ENCODE measurements around the gene KRT73. TPM values are rescaled to one million over a fixed set of nuclear protein-coding genes. Genes with fewer than 3 reads are reported as not detected.

KRT73 gene
- total and polyA plus RNA-seq, 2 donors, result 0.11 TPM; not detected in 1

DNA sequence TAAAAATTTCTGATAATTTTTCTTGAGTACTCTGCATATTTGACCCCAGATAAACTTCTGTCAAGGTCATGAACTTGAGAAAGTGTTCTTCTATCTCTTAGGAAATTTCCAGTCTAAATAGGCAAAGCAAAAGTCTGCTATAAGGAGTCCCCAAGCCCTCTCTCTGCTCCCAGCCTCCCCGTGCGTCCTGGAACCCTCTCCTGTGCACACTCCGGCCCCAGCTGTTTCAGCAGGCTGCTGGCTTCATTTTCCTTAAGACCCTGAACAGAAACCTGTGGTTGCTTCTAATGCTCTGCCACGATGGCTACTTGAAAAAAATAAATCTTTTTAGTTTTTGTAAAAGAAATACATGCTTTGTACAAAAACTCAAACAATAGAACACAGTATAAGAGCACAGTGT is 18.9 kb upstream of the KRT73 start:
- Histone ChIP-seq H3K27ac (ENCODE audit: low read depth) (no peak overlapping the region), H3K4me3 (ENCODE audit: low read depth, low read length) (no peak overlapping the region), H3K4me1 (ENCODE audit: insufficient read depth) (no peaks in the 10 kb centered on the region), H3K36me3 (ENCODE audit: insufficient read depth) (no peaks in the 10 kb centered on the region)
- no peak for DNase-seq (ENCODE audit: extremely low spot score)
- WGBS, result 74% methylated on average over 4 of the region's 4 CpGs

- no peak for DNase-seq (ENCODE audit: extremely low spot score)
- no peak overlapping the region for H3K4me3 ChIP-seq (ENCODE audit: low read depth, low read length)
- H3K27ac ChIP-seq (ENCODE audit: low read depth), result no peak overlapping the region
- H3K4me1 ChIP-seq (ENCODE audit: insufficient read depth), result no peaks in the 10 kb centered on the region
- H3K36me3 ChIP-seq (ENCODE audit: insufficient read depth), result no peaks in the 10 kb centered on the region
- WGBS, result 70% methylated on average over 5 of the region's 5 CpGs
These were observed 18.4 kb upstream of the KRT73 start for GRCh38 chr12:52636592-52637258.

DNA sequence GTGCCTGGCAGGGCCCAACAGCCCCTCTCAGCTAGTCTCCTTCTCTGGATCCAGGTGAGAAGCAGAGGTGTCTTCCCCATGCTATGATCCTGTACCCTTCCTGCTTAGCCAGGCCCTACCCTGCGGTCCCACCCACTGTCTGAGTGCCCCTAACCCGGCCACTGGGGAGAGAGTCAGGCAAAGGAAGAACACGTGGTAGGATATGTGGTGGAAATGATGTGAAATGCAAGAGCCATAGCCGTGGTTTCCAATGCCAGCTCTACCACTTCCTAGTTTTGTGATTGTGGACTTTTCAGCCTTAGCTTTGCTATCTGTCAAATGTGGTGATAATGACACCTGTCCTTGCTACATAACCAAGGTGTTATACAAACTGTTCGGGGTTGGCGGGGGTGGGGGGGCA is 17.8 kb upstream of the KRT73 start:
- DNase-seq (ENCODE audit: extremely low spot score), result no peak
- H3K4me3 ChIP-seq (ENCODE audit: low read depth, low read length), result no peak overlapping the region
- no peaks in the 10 kb centered on the region for H3K36me3 ChIP-seq (ENCODE audit: insufficient read depth)
- 76% methylated on average over 6 of the region's 6 CpGs for WGBS
- no peak overlapping the region for H3K27ac ChIP-seq (ENCODE audit: low read depth)
- no peaks in the 10 kb centered on the region for H3K4me1 ChIP-seq (ENCODE audit: insufficient read depth)

- no peaks in the 10 kb centered on the region for H3K36me3 ChIP-seq (ENCODE audit: insufficient read depth)
- no peak for DNase-seq (ENCODE audit: extremely low spot score)
- 63% methylated on average over 7 of the region's 7 CpGs for WGBS
These were observed 16.1 kb upstream of the KRT73 start for GRCh38 chr12:52634266-52635056.

DNA sequence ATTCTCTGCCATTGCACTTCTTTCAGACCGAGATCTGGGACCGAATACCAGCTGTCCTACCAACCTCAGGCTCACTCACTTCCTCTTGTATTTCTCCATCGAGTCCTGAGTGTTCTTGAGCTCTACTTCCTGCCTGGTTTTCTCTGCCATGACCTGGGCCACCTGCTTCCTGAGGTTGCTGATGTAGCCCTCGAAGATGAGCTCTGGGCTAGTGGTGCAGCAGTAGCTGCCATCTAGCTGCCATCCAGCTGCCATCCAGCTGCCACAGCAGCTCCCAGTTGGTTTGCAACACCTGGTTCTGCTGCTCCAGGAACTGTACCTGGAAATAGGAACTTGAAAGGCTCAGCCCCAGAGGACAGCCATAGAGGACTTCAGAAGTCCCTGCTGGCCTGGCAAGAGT is 15.0 kb upstream of the KRT73 start:
- no peak for DNase-seq (ENCODE audit: extremely low spot score)
- Histone ChIP-seq H3K4me1 (ENCODE audit: insufficient read depth) (no peaks in the 10 kb centered on the region), H3K27ac (ENCODE audit: low read depth) (no peak overlapping the region), H3K4me3 (ENCODE audit: low read depth, low read length) (no peak overlapping the region), H3K36me3 (ENCODE audit: insufficient read depth) (no peaks in the 10 kb centered on the region)
- WGBS, result 56% methylated on average over 4 of the region's 4 CpGs

More at GRCh38 chr12:52634266-52635056, 16.1 kb upstream of the KRT73 start:
- Histone ChIP-seq H3K4me3 (ENCODE audit: low read depth, low read length) (no peak overlapping the region), H3K4me1 (ENCODE audit: insufficient read depth) (no peaks in the 10 kb centered on the region), H3K27ac (ENCODE audit: low read depth) (no peak overlapping the region)

- 50% methylated on average over 4 of the region's 4 CpGs for WGBS
- no peak for DNase-seq (ENCODE audit: extremely low spot score)
These were observed 14.3 kb upstream of the KRT73 start for GRCh38 chr12:52632656-52633055.

DNA sequence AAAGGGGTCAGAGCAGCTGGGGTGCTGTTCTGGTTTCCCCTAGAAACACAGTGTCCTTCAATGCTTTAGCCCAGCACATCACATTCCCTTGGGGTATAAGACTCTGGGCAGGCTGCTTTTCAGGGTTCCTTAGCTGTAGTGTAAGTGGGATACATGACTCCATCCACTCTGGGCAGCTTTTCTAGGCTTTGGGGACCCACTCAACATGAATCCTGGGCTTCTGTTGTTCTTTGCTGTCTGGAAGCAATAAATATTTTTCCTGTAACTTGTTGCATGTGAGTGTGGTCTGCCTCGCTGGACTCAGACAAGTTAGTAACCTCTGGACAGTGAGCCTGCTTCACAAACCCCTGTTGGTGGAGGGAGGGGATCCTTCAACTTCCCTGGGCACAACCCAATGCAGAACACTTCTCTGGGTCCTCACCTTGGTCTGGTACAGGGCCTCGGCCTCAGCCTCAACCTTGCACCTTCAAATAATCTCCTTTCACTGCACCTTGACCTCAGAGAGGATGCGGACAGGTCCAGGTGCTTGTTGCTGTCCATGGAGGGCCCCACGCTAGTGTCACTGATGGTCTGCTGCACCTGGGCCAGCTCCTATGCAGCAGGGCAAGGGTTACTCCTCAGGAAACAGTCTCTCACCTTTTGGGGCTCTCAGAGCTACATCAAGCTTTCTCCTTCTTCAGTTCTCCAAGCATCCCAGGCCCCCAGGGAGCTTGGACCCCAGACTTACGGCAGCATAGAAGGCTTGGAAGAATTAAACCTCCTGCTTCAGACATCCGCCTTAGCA is 13.5 kb upstream of the KRT73 start:
- H3K4me1 ChIP-seq (ENCODE audit: insufficient read depth), result no peaks in the 10 kb centered on the region
- 79% methylated on average over 6 of the region's 6 CpGs for WGBS
- H3K36me3 ChIP-seq (ENCODE audit: insufficient read depth), result no peaks in the 10 kb centered on the region
- H3K4me3 ChIP-seq (ENCODE audit: low read depth, low read length), result no peak overlapping the region
- no peak overlapping the region for H3K27ac ChIP-seq (ENCODE audit: low read depth)
- DNase-seq (ENCODE audit: extremely low spot score), result no peak

More at GRCh38 chr12:52632656-52633055, 14.3 kb upstream of the KRT73 start:
- Histone ChIP-seq H3K4me1 (ENCODE audit: insufficient read depth) (no peaks in the 10 kb centered on the region), H3K36me3 (ENCODE audit: insufficient read depth) (no peaks in the 10 kb centered on the region), H3K27ac (ENCODE audit: low read depth) (no peak overlapping the region), H3K4me3 (ENCODE audit: low read depth, low read length) (no peak overlapping the region)

- Histone ChIP-seq H3K4me1 (ENCODE audit: insufficient read depth) (no peaks in the 10 kb centered on the region), H3K36me3 (ENCODE audit: insufficient read depth) (no peaks in the 10 kb centered on the region), H3K4me3 (ENCODE audit: low read depth, low read length) (no peak overlapping the region), H3K27ac (ENCODE audit: low read depth) (no peak overlapping the region)
- WGBS, result 66% methylated on average over 4 of the region's 4 CpGs
- DNase-seq (ENCODE audit: extremely low spot score), result no peak
These were observed 12.9 kb upstream of the KRT73 start for GRCh38 chr12:52631264-52631663.

DNA sequence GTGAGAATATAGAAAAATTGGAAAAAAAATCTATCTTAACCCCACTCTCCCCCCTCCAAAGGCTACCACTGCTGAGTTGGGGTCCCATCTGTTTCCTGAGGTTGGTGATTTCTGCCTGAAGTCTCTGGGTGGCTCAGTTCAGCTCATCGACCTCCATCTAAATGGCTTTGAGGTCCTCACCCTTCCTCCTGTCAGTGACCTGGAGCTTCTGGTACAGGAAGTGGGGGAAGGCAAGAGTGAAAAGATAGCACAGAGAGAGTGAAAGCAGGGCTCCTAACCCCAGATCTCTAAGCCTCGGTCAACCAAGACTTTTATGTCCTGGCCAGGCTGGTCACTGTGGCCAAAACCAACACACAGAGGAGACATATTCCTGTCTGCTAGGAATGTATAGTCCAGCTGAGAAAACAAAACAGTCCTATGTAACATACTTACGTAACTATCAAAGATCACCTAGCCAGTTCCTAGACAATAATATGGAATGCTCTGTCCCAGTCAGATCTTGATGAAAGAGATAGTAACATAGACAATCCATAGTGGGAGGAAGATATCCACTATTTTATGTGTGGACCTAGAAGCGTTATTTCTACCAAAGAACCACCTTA is 12.3 kb upstream of the KRT73 start:
- WGBS, result 80% methylated on average over 4 of the region's 4 CpGs
- Histone ChIP-seq H3K4me1 (ENCODE audit: insufficient read depth) (no peaks in the 10 kb centered on the region), H3K27ac (ENCODE audit: low read depth) (no peak overlapping the region), H3K4me3 (ENCODE audit: low read depth, low read length) (no peak overlapping the region), H3K36me3 (ENCODE audit: insufficient read depth) (no peaks in the 10 kb centered on the region)
- DNase-seq (ENCODE audit: extremely low spot score), result no peak

- Histone ChIP-seq H3K36me3 (ENCODE audit: insufficient read depth) (no peaks in the 10 kb centered on the region), H3K4me1 (ENCODE audit: insufficient read depth) (no peaks in the 10 kb centered on the region), H3K27ac (ENCODE audit: low read depth) (no peak overlapping the region), H3K4me3 (ENCODE audit: low read depth, low read length) (no peak overlapping the region)
- 85% methylated on average over 7 of the region's 7 CpGs for WGBS
- no peak for DNase-seq (ENCODE audit: extremely low spot score)
These were observed 11.7 kb upstream of the KRT73 start for GRCh38 chr12:52630008-52630500.

GRCh38 chr12:52629281-52630007 is 11.1 kb upstream of the KRT73 start:
- no peak for DNase-seq (ENCODE audit: extremely low spot score)
- H3K4me3 ChIP-seq (ENCODE audit: low read depth, low read length), result no peak overlapping the region
- 90% methylated on average over 12 of the region's 12 CpGs for whole genome bisulfite sequencing
- no peaks in the 10 kb centered on the region for H3K4me1 ChIP-seq (ENCODE audit: insufficient read depth)
- no peaks in the 10 kb centered on the region for H3K36me3 ChIP-seq (ENCODE audit: insufficient read depth)
- H3K27ac ChIP-seq (ENCODE audit: low read depth), result no peak overlapping the region

DNA sequence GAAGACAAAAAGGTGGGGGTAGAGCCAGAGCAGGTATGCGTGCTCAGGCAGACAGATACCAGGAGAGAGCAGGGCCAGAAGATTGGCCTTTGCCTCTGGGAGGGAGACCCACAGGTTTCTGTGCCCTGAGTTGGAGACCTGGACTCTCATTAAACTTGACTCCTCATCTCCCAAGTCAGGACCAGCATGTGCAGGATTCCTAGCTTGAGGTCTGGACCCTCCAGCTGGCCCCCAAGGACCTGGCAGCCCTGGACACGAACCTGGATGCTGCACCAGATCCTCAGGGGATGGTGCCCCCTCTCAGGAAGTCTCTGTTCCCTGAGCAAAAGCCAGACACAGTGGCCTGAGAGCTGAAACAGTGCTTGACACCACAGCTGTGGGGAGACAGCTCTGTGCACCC is 10.5 kb upstream of the KRT73 start:
- Histone ChIP-seq H3K27ac (ENCODE audit: low read depth) (no peak overlapping the region), H3K4me3 (ENCODE audit: low read depth, low read length) (no peak overlapping the region), H3K36me3 (ENCODE audit: insufficient read depth) (no peaks in the 10 kb centered on the region), H3K4me1 (ENCODE audit: insufficient read depth) (no peaks in the 10 kb centered on the region)
- no peak for DNase-seq (ENCODE audit: extremely low spot score)
- 90% methylated on average over 2 of the region's 2 CpGs for WGBS

DNA sequence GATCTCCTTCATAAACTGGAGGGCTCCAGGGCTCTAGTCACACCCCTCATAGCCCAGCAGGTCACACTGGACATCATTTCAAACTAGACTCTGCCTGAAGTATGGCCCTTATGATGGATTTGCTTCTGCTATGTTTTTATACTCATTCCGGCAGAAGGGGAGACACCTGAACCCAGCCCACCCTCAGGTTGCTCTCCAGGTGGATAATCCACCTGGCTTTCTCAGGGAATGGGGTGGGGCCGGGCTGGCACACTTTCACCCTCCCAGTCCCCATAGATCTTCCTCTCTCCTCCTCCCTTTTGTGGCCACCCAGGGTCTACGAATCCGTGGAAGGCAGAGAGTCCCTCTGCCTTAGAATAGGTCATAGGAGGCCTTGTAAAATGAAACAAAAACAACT is 9.8 kb upstream of the KRT73 start:
- H3K36me3 ChIP-seq (ENCODE audit: insufficient read depth), result no peaks in the 10 kb centered on the region
- no peak overlapping the region for H3K4me3 ChIP-seq (ENCODE audit: low read depth, low read length)
- DNase-seq (ENCODE audit: extremely low spot score), result no peak
- no peaks in the 10 kb centered on the region for H3K4me1 ChIP-seq (ENCODE audit: insufficient read depth)
- WGBS, result 86% methylated on average over 4 of the region's 4 CpGs
- H3K27ac ChIP-seq (ENCODE audit: low read depth), result no peak overlapping the region
